ENCODE measurements around the gene CRACR2A. TPM values are rescaled to one million over a fixed set of nuclear protein-coding genes. Genes with fewer than 3 reads are reported as not detected.

CRACR2A gene
- total RNA-seq, 1 experiment from 2014 or later: 2.0 TPM

GRCh38 chr12:3722368-3722767 is 30.5 kb downstream of the CRACR2A start:
- Histone ChIP-seq H3K36me3 (replicated peaks; ENCODE audit: control insufficient read depth, insufficient read depth, low read length) (no peaks in the 10 kb centered on the region), H3K4me3 (ENCODE audit: insufficient read depth, low read depth, low read length) (no peak overlapping the region), H3K27me3 (ENCODE audit: control insufficient read depth, insufficient read depth, low read length) (no peaks in the 10 kb centered on the region)
- DNase-seq: no peak

DNA sequence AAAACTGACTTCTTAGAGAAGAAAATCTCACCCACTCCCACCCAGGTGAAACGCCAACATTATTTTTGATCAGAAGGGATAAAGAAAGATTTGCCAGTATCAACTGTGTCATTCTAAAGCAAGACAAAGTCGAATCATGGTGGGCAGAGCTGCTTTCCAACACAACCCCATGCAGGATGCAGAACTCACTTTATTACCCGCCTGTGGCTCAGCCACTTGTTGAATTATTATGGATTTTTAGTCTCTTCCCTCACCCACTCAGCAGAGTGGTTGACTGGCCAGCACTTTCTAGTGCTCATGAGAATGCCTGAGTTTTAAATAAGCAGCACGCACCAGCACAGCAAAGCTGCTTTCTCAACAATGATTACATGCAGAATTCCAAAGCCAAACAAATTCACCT is 32.1 kb downstream of the CRACR2A start:
- DNase-seq: no peak
- H3K36me3 ChIP-seq (replicated peaks; ENCODE audit: control insufficient read depth, insufficient read depth, low read length): no peaks in the 10 kb centered on the region
- no peaks in the 10 kb centered on the region for H3K27me3 ChIP-seq (ENCODE audit: control insufficient read depth, insufficient read depth, low read length)
- no peak overlapping the region for H3K4me3 ChIP-seq (ENCODE audit: insufficient read depth, low read depth, low read length)

GRCh38 chr12:3718100-3718499 is 34.8 kb downstream of the CRACR2A start:
- no peak for DNase-seq
- no peaks in the 10 kb centered on the region for H3K36me3 ChIP-seq (replicated peaks; ENCODE audit: control insufficient read depth, insufficient read depth, low read length)
- no peaks in the 10 kb centered on the region for H3K27me3 ChIP-seq (ENCODE audit: control insufficient read depth, insufficient read depth, low read length)
- no peak overlapping the region for H3K4me3 ChIP-seq (ENCODE audit: insufficient read depth, low read depth, low read length)

GRCh38 chr12:3717283-3717898 is 35.5 kb downstream of the CRACR2A start:
- Histone ChIP-seq H3K36me3 (replicated peaks; ENCODE audit: control insufficient read depth, insufficient read depth, low read length) (no peaks in the 10 kb centered on the region), H3K27me3 (ENCODE audit: control insufficient read depth, insufficient read depth, low read length) (no peaks in the 10 kb centered on the region), H3K4me3 (ENCODE audit: insufficient read depth, low read depth, low read length) (no peak overlapping the region)
- no peak for DNase-seq

DNA sequence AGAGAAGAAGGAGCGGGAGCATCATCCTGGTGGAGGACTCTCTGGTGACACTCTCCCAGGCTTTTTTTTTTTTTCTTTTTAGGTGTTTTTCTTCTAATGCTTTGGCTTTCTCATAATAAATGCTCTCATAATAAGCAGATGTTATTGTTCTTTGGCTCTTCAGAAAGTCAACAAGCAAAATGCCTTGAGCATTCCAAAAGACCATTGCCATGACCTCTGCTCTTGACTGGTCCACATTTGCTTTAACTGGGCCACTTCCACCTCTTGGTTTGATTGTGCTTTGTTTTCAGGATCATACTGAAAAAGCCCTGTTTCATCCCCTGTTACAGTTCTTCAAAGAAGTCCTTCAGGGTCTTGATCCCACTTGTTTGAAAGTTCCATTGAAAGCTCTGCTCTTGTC is 36.9 kb downstream of the CRACR2A start:
- no peak for DNase-seq
- Histone ChIP-seq H3K27me3 (ENCODE audit: control insufficient read depth, insufficient read depth, low read length) (no peaks in the 10 kb centered on the region), H3K36me3 (replicated peaks; ENCODE audit: control insufficient read depth, insufficient read depth, low read length) (no peaks in the 10 kb centered on the region), H3K4me3 (ENCODE audit: insufficient read depth, low read depth, low read length) (no peak overlapping the region)

- no peak overlapping the region for H3K4me3 ChIP-seq (ENCODE audit: insufficient read depth, low read depth, low read length)
- H3K27me3 ChIP-seq (ENCODE audit: control insufficient read depth, insufficient read depth, low read length): no peaks in the 10 kb centered on the region
- no peaks in the 10 kb centered on the region for H3K36me3 ChIP-seq (replicated peaks; ENCODE audit: control insufficient read depth, insufficient read depth, low read length)
- no peak for DNase-seq
Observed at GRCh38 chr12:3713947-3714346, 39.0 kb downstream of the CRACR2A start.

GRCh38 chr12:3713483-3713882 is 39.4 kb downstream of the CRACR2A start:
- no peak overlapping the region for H3K4me3 ChIP-seq (ENCODE audit: insufficient read depth, low read depth, low read length)
- no peaks in the 10 kb centered on the region for H3K27me3 ChIP-seq (ENCODE audit: control insufficient read depth, insufficient read depth, low read length)
- H3K36me3 ChIP-seq (replicated peaks; ENCODE audit: control insufficient read depth, insufficient read depth, low read length): no peaks in the 10 kb centered on the region
- DNase-seq: no peak

DNA sequence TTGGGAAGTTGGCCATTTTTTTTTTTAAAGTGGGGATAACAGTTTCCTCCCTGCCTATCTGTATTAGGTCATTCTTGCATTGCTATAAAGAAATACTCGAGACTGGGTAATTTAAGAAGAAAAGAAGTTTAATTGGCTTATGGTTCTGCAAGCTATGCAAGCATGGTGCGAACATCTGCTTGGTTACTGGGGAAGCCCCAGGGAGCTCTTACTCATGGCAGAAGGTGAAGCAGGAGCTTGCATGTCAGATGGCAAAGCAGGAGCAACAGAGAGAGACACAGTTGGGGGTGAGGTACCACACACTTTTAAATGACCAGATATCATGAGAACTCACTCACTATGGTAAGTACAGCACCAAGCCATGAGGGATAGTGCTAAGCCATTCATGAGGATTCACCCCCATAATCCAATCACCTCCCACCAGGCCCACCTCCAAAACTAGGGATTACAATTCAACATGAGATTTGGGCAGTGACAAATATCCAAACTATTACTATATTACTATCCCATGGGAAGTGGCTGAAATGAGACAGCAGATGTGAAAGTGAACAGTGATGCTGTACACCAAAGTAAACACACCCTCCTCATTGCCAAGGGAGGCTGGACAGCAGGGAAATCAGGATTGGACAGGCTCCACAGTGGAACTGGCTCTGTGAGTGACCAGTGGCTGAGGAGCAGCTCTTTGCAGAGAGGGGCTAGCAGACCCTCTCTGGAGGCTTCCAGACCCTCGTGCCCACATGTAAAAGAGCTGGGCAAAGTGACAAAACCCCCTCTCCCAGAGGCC is 40.5 kb downstream of the CRACR2A start:
- no peak for DNase-seq
- no peaks in the 10 kb centered on the region for H3K27me3 ChIP-seq (ENCODE audit: control insufficient read depth, insufficient read depth, low read length)
- no peak overlapping the region for H3K4me3 ChIP-seq (ENCODE audit: insufficient read depth, low read depth, low read length)
- H3K36me3 ChIP-seq (replicated peaks; ENCODE audit: control insufficient read depth, insufficient read depth, low read length): no peaks in the 10 kb centered on the region

DNA sequence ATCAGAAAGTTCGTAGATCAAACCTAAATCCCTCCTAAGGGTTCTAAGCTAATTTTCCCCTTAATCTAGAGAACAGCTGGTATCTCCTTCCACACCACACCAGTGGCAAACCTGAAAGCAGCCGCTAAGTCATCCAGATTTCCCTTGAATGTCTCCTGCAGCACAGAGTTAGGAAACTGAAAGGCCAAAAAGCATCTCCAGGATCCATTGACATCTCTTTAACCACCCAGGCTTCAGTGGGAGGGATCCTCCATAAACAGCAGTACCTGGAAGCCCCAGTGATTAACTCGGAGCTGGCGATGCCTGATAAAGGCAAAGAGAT is 47.6 kb downstream of the CRACR2A start:
- DNase-seq: no peak
- H3K36me3 ChIP-seq (replicated peaks; ENCODE audit: control insufficient read depth, insufficient read depth, low read length): no peaks in the 10 kb centered on the region
- H3K27me3 ChIP-seq (ENCODE audit: control insufficient read depth, insufficient read depth, low read length): no peaks in the 10 kb centered on the region
- H3K4me3 ChIP-seq (ENCODE audit: insufficient read depth, low read depth, low read length): no peak overlapping the region

DNA sequence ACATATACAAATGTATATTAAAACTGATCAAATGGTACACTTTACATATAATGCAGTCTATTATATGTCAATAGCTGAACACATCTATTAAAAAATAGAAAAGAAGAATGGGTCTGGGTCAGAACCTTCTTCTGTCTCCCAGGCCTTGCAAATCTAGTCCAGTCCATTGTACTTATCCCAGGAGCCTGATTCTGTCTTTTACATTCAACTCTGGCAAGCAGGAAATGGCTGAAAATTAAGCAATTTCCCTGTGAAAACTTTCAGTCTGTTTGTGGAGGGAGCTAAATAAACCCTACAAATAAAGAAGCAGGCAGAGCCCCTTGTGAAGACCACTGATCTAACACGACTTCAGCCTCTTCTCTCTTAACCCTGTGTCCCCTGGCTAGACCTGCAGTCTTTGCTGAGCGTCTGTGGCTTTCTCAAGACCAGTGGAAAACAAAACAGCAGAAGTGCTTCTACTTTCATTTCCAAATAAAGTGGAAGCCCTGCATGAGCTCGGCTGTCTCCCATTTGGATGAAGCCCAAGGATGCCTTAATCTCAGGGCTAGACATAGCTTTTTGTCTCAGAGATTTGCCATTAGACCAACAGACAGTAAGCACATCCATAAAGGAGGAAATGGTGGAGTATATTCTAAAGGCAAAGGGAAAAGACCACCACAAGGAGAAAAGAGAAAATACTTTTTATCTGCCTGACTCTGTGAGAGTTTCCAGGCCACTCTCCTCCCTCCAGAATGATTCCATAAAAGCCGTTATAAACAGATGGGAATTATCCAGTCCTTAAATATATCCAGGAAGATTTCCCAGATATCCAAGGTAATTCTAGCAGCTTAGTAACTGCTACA is 48.2 kb downstream of the CRACR2A start:
- no peak for DNase-seq
- no peaks in the 10 kb centered on the region for H3K27me3 ChIP-seq (ENCODE audit: control insufficient read depth, insufficient read depth, low read length)
- no peak overlapping the region for H3K4me3 ChIP-seq (ENCODE audit: insufficient read depth, low read depth, low read length)

DNA sequence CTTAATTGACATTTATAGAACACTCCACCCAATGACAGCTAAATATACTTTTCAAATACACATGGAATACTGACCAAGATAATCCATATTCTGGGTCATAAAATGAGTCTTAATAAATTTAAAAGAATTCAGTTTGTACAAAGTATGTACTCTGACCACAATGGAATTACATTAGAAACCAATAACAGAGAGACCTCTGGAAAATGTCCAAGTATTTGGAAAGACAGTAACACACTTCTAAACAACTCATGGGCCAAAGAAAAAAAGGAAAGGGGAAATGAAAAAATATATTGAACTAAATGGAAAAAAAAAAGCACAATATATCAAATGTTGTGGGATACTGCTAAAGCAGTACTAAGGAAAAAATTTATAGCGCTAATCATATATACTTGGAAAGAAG is 52.0 kb downstream of the CRACR2A start:
- DNase-seq: no peak
- Histone ChIP-seq H3K36me3 (replicated peaks; ENCODE audit: control insufficient read depth, insufficient read depth, low read length) (no peaks in the 10 kb centered on the region), H3K27me3 (ENCODE audit: control insufficient read depth, insufficient read depth, low read length) (no peaks in the 10 kb centered on the region), H3K4me3 (ENCODE audit: insufficient read depth, low read depth, low read length) (no peak overlapping the region)

More for the DNA sequence above, 48.2 kb downstream of the CRACR2A start:
- H3K36me3 ChIP-seq (replicated peaks; ENCODE audit: control insufficient read depth, insufficient read depth, low read length): no peaks in the 10 kb centered on the region

DNA sequence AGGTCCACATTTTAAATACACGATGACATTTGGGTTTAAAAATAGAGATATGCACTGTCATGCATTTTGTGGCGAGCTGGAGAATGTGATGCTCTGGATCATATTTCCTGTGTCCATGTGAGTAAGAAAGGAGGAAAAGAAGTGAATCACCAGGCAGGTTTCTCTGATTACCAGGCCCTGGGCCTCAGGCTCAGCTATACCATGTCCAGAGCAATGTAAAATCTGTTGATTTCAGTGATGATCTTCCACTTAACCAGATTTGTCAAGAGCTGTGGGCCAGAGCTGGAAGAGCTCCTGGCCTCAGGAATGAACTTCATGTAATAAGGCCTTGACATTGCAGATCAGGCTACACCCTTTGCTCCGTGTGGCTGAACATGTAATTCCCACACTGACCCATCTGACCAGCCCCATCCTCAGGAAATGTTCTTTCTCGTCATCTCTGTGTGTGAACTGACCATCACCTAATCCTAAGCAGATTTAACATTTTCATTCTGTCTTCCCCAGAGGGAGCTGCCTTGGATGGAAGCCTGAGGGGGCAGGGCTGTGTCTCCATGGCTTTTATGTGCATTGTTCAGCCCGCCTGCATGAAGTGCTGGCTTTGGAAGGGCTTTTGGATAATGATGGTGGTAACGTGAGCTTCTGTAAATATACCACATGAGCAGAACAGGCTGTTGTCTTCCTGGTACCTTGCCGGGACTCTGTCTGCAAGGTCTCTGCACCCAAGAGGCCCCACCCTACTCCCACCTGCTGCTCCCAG is 54.5 kb downstream of the CRACR2A start:
- peak; percentile 33 for DNase-seq
- no peaks in the 10 kb centered on the region for H3K36me3 ChIP-seq (replicated peaks; ENCODE audit: control insufficient read depth, insufficient read depth, low read length)
- no peak overlapping the region for H3K4me3 ChIP-seq (ENCODE audit: insufficient read depth, low read depth, low read length)
- H3K27me3 ChIP-seq (ENCODE audit: control insufficient read depth, insufficient read depth, low read length): no peaks in the 10 kb centered on the region

GRCh38 chr12:3697311-3697870 is 55.5 kb downstream of the CRACR2A start:
- no peak for DNase-seq
- no peaks in the 10 kb centered on the region for H3K27me3 ChIP-seq (ENCODE audit: control insufficient read depth, insufficient read depth, low read length)

GRCh38 chr12:3694673-3695072 is 58.2 kb downstream of the CRACR2A start:
- no peak for DNase-seq
- no peaks in the 10 kb centered on the region for H3K27me3 ChIP-seq (ENCODE audit: control insufficient read depth, insufficient read depth, low read length)
- H3K4me3 ChIP-seq (ENCODE audit: insufficient read depth, low read depth, low read length): no peak overlapping the region
- no peaks in the 10 kb centered on the region for H3K36me3 ChIP-seq (replicated peaks; ENCODE audit: control insufficient read depth, insufficient read depth, low read length)

More at GRCh38 chr12:3697311-3697870, 55.5 kb downstream of the CRACR2A start:
- H3K36me3 ChIP-seq (replicated peaks; ENCODE audit: control insufficient read depth, insufficient read depth, low read length): no peaks in the 10 kb centered on the region
- no peak overlapping the region for H3K4me3 ChIP-seq (ENCODE audit: insufficient read depth, low read depth, low read length)
